GM12801 (cell line): ENCODE results near the gene ZSWIM8.

ENCODE experiments used
- CTCF ChIP-seq: IDR thresholded peaks from one replicate; pipeline ENCODE4 v1.5.1; 2011; ENCODE audit warnings: control low read depth; ENCODE audit not compliant: insufficient read length; ENCODE audit errors: extremely low read depth

The ZSWIM8 gene

GRCh38 chr10:73827346-73828089 lies 42.1 kb downstream of the ZSWIM8 start:
- no peak for TF ChIP-seq CTCF

- no peak for TF ChIP-seq CTCF
These were observed 42.8 kb downstream of the ZSWIM8 start for GRCh38 chr10:73828161-73828560.

DNA sequence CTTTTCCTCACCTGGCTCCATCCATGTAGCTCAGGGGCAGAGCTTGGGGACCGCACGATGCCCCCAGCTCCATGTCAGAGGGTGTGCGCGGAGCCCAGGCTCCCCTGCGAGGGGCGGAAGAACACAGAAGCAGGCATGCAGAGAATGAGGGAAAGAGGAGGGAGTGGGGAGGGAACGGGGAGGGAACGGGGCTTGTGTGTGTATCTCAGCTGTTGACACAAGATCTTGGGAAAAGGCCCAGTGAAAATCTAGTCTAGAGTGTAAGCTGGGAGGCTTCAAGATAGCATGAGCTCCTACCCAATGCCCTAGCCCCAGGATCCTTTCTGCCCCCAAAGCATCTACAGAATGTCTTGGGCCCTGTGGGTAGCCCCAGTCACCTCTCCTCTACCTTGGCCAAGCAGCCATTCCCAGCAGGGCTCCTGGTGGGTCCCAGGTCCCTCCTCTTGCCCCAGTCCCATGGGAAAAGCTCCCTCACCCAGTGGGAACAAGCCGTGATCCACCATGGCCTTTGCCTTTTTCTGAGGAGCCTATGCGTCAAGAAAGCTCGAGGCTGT lies 51.1 kb downstream of the ZSWIM8 start:
- TF ChIP-seq CTCF, result no peak

GRCh38 chr10:73837072-73837471 lies 51.7 kb downstream of the ZSWIM8 start:
- no peak for TF ChIP-seq CTCF

- TF ChIP-seq CTCF, result no peak
These were observed 52.7 kb downstream of the ZSWIM8 start for GRCh38 chr10:73838008-73838567.

GRCh38 chr10:73838827-73839226 lies 53.4 kb downstream of the ZSWIM8 start:
- TF ChIP-seq CTCF, result no peak

- TF ChIP-seq CTCF, result no peak
These were observed 54.0 kb downstream of the ZSWIM8 start for GRCh38 chr10:73839276-73839966.
